ENCODE measurements around the gene CLIC3.

The CLIC3 gene

GRCh38 chr9:136973618-136974617 is 22.4 kb downstream of the CLIC3 start:
- Histone ChIP-seq H3K36me3 (ENCODE audit: control insufficient read depth in 1 of 2, insufficient read depth in 2 of 2, low read length in 2 of 2) (no peaks in the 10 kb centered on the region), H3K9ac (ENCODE audit: low read depth in 1 of 2, low read length in 2 of 2) (no peak overlapping the region), H3K27ac (ENCODE audit: low read depth, low read length) (no peak overlapping the region), H3K4me1 (ENCODE audit: control insufficient read depth in 1 of 2, insufficient read depth in 2 of 2, low read length in 2 of 2) (peaks cover 0 to 13% of the 10 kb centered on the region in 2 donors), H3K9me3 (ENCODE audit: control insufficient read depth in 1 of 2, low read length in 2 of 2) (no peaks in the 10 kb centered on the region), H3K4me3 (ENCODE audit: low read depth in 1 of 2, low read length in 2 of 2) (no peak overlapping the region), H3K27me3 (ENCODE audit: control insufficient read depth in 1 of 2, insufficient read depth in 2 of 2, low read length in 2 of 2) (peaks cover 0 to 16% of the 10 kb centered on the region in 2 donors)

GRCh38 chr9:136972743-136973142 is 23.6 kb downstream of the CLIC3 start:
- H3K4me3 ChIP-seq (ENCODE audit: low read depth in 1 of 2, low read length in 2 of 2): no peak overlapping the region
- peaks cover 0 to 8% of the 10 kb centered on the region in 2 donors for H3K4me1 ChIP-seq (ENCODE audit: control insufficient read depth in 1 of 2, insufficient read depth in 2 of 2, low read length in 2 of 2)
- H3K9me3 ChIP-seq (ENCODE audit: control insufficient read depth in 1 of 2, low read length in 2 of 2): no peaks in the 10 kb centered on the region
- peaks cover 0 to 14% of the 10 kb centered on the region in 2 donors for H3K27me3 ChIP-seq (ENCODE audit: control insufficient read depth in 1 of 2, insufficient read depth in 2 of 2, low read length in 2 of 2)
- H3K27ac ChIP-seq (ENCODE audit: low read depth, low read length): no peak overlapping the region
- H3K36me3 ChIP-seq (ENCODE audit: control insufficient read depth in 1 of 2, insufficient read depth in 2 of 2, low read length in 2 of 2): no peaks in the 10 kb centered on the region
- no peak overlapping the region for H3K9ac ChIP-seq (ENCODE audit: low read depth in 1 of 2, low read length in 2 of 2)

GRCh38 chr9:136972335-136972734 is 24.0 kb downstream of the CLIC3 start:
- Histone ChIP-seq H3K9ac (ENCODE audit: low read depth in 1 of 2, low read length in 2 of 2) (no peak overlapping the region), H3K9me3 (ENCODE audit: control insufficient read depth in 1 of 2, low read length in 2 of 2) (no peaks in the 10 kb centered on the region), H3K4me1 (ENCODE audit: control insufficient read depth in 1 of 2, insufficient read depth in 2 of 2, low read length in 2 of 2) (peaks cover 0 to 6% of the 10 kb centered on the region in 2 donors), H3K27ac (ENCODE audit: low read depth, low read length) (no peak overlapping the region), H3K4me3 (ENCODE audit: low read depth in 1 of 2, low read length in 2 of 2) (no peak overlapping the region), H3K27me3 (ENCODE audit: control insufficient read depth in 1 of 2, insufficient read depth in 2 of 2, low read length in 2 of 2) (peaks cover 0 to 10% of the 10 kb centered on the region in 2 donors), H3K36me3 (ENCODE audit: control insufficient read depth in 1 of 2, insufficient read depth in 2 of 2, low read length in 2 of 2) (no peaks in the 10 kb centered on the region)

- H3K27me3 ChIP-seq (ENCODE audit: control insufficient read depth in 1 of 2, insufficient read depth in 2 of 2, low read length in 2 of 2): peaks cover 0 to 5% of the 10 kb centered on the region in 2 donors
- peaks cover 0 to 5% of the 10 kb centered on the region in 2 donors for H3K4me1 ChIP-seq (ENCODE audit: control insufficient read depth in 1 of 2, insufficient read depth in 2 of 2, low read length in 2 of 2)
- no peak overlapping the region for H3K4me3 ChIP-seq (ENCODE audit: low read depth in 1 of 2, low read length in 2 of 2)
- no peak overlapping the region for H3K9ac ChIP-seq (ENCODE audit: low read depth in 1 of 2, low read length in 2 of 2)
- no peaks in the 10 kb centered on the region for H3K9me3 ChIP-seq (ENCODE audit: control insufficient read depth in 1 of 2, low read length in 2 of 2)
- H3K27ac ChIP-seq (ENCODE audit: low read depth, low read length): no peak overlapping the region
- no peaks in the 10 kb centered on the region for H3K36me3 ChIP-seq (ENCODE audit: control insufficient read depth in 1 of 2, insufficient read depth in 2 of 2, low read length in 2 of 2)
These were observed 24.6 kb downstream of the CLIC3 start for GRCh38 chr9:136971746-136972145.

- Histone ChIP-seq H3K9me3 (ENCODE audit: control insufficient read depth in 1 of 2, low read length in 2 of 2) (no peaks in the 10 kb centered on the region), H3K4me3 (ENCODE audit: low read depth in 1 of 2, low read length in 2 of 2) (no peak overlapping the region), H3K36me3 (ENCODE audit: control insufficient read depth in 1 of 2, insufficient read depth in 2 of 2, low read length in 2 of 2) (no peaks in the 10 kb centered on the region), H3K4me1 (ENCODE audit: control insufficient read depth in 1 of 2, insufficient read depth in 2 of 2, low read length in 2 of 2) (peaks cover 3 to 5% of the 10 kb centered on the region in 2 donors), H3K27ac (ENCODE audit: low read depth, low read length) (no peak overlapping the region), H3K27me3 (ENCODE audit: control insufficient read depth in 1 of 2, insufficient read depth in 2 of 2, low read length in 2 of 2) (no peaks in the 10 kb centered on the region), H3K9ac (ENCODE audit: low read depth in 1 of 2, low read length in 2 of 2) (no peak overlapping the region)
These were observed 26.0 kb downstream of the CLIC3 start for GRCh38 chr9:136970361-136970760.

- no peaks in the 10 kb centered on the region for H3K36me3 ChIP-seq (ENCODE audit: control insufficient read depth in 1 of 2, insufficient read depth in 2 of 2, low read length in 2 of 2)
- no peak overlapping the region for H3K9ac ChIP-seq (ENCODE audit: low read depth in 1 of 2, low read length in 2 of 2)
- no peak overlapping the region for H3K27ac ChIP-seq (ENCODE audit: low read depth, low read length)
- H3K4me1 ChIP-seq (ENCODE audit: control insufficient read depth in 1 of 2, insufficient read depth in 2 of 2, low read length in 2 of 2): peaks cover 5 to 6% of the 10 kb centered on the region in 2 donors
- no peak overlapping the region for H3K4me3 ChIP-seq (ENCODE audit: low read depth in 1 of 2, low read length in 2 of 2)
- H3K9me3 ChIP-seq (ENCODE audit: control insufficient read depth in 1 of 2, low read length in 2 of 2): no peaks in the 10 kb centered on the region
- H3K27me3 ChIP-seq (ENCODE audit: control insufficient read depth in 1 of 2, insufficient read depth in 2 of 2, low read length in 2 of 2): no peaks in the 10 kb centered on the region
These were observed 26.6 kb downstream of the CLIC3 start for GRCh38 chr9:136969774-136970173.

GRCh38 chr9:136969150-136969549 is 27.2 kb downstream of the CLIC3 start:
- Histone ChIP-seq H3K27ac (ENCODE audit: low read depth, low read length) (no peak overlapping the region), H3K4me3 (ENCODE audit: low read depth in 1 of 2, low read length in 2 of 2) (no peak overlapping the region), H3K9ac (ENCODE audit: low read depth in 1 of 2, low read length in 2 of 2) (no peak overlapping the region), H3K4me1 (ENCODE audit: control insufficient read depth in 1 of 2, insufficient read depth in 2 of 2, low read length in 2 of 2) (peaks cover 10 to 13% of the 10 kb centered on the region in 2 donors), H3K9me3 (ENCODE audit: control insufficient read depth in 1 of 2, low read length in 2 of 2) (no peaks in the 10 kb centered on the region), H3K36me3 (ENCODE audit: control insufficient read depth in 1 of 2, insufficient read depth in 2 of 2, low read length in 2 of 2) (no peaks in the 10 kb centered on the region), H3K27me3 (ENCODE audit: control insufficient read depth in 1 of 2, insufficient read depth in 2 of 2, low read length in 2 of 2) (no peaks in the 10 kb centered on the region)

GRCh38 chr9:136968333-136969127 is 27.8 kb downstream of the CLIC3 start:
- Histone ChIP-seq H3K9me3 (ENCODE audit: control insufficient read depth in 1 of 2, low read length in 2 of 2) (no peaks in the 10 kb centered on the region), H3K4me3 (ENCODE audit: low read depth in 1 of 2, low read length in 2 of 2) (no peak overlapping the region), H3K36me3 (ENCODE audit: control insufficient read depth in 1 of 2, insufficient read depth in 2 of 2, low read length in 2 of 2) (no peaks in the 10 kb centered on the region), H3K27me3 (ENCODE audit: control insufficient read depth in 1 of 2, insufficient read depth in 2 of 2, low read length in 2 of 2) (no peaks in the 10 kb centered on the region), H3K27ac (ENCODE audit: low read depth, low read length) (no peak overlapping the region), H3K9ac (ENCODE audit: low read depth in 1 of 2, low read length in 2 of 2) (no peak overlapping the region), H3K4me1 (ENCODE audit: control insufficient read depth in 1 of 2, insufficient read depth in 2 of 2, low read length in 2 of 2) (peaks cover 12 to 14% of the 10 kb centered on the region in 2 donors)

GRCh38 chr9:136965771-136966484 is 30.4 kb downstream of the CLIC3 start:
- peak overlapping the region in 1 of 2 donors; percentile 22 for H3K4me3 ChIP-seq (ENCODE audit: low read depth in 1 of 2, low read length in 2 of 2)
- H3K9ac ChIP-seq (ENCODE audit: low read depth in 1 of 2, low read length in 2 of 2): peak overlapping the region in 1 of 2 donors; percentile 2

More at GRCh38 chr9:136965771-136966484, 30.4 kb downstream of the CLIC3 start:
- H3K4me1 ChIP-seq (ENCODE audit: control insufficient read depth in 1 of 2, insufficient read depth in 2 of 2, low read length in 2 of 2): peaks cover 12 to 14% of the 10 kb centered on the region in 2 donors
- H3K36me3 ChIP-seq (ENCODE audit: control insufficient read depth in 1 of 2, insufficient read depth in 2 of 2, low read length in 2 of 2): no peaks in the 10 kb centered on the region
- H3K27ac ChIP-seq (ENCODE audit: low read depth, low read length): no peak overlapping the region
- no peaks in the 10 kb centered on the region for H3K9me3 ChIP-seq (ENCODE audit: control insufficient read depth in 1 of 2, low read length in 2 of 2)
- no peaks in the 10 kb centered on the region for H3K27me3 ChIP-seq (ENCODE audit: control insufficient read depth in 1 of 2, insufficient read depth in 2 of 2, low read length in 2 of 2)

Measured in duodenal mucosa (tissue), 2 donors.